H4 (cell line): ENCODE measurements around the gene CIP2A. TPM values are rescaled to one million over a fixed set of nuclear protein-coding genes. Genes with fewer than 3 reads are reported as not detected.

ENCODE experiments used
- DNase-seq: peaks from one replicate; pipeline ENCODE4 v3.0.0-alpha.2; 2015; ENCODE audit warnings: low spot score
- total RNA-seq: library from RNA; depleted of rRNA; stranded (reverse); fragments of >200 nt; shearing (Covaris generic); gene quantifications from 2 replicates; pipeline ENCODE4 v1.2.3, GENCODE V29; 2014

Gene CIP2A
- total RNA-seq, 1 experiment from 2014 or later: 22.3 TPM

DNA sequence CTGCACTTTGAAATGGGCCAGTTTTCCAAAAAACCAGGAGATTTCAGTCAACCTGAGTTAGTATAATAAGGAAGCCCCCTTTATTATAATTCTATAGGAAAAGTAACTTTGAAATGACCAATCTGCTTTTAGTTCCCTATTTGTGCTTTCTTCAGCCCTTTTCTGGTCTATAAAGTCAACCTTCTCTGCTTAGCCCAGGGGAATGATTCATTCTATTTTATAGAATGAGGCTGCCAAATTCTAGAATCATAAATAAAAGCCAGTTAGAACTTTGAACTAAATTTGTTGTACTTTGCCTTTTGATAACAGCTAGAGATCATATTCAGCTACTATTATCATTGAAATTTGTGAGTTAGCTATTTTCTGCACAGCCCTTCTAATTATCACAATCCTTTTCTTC, 24.7 kb downstream of the CIP2A start:
- DNase-seq: no peak

DNA sequence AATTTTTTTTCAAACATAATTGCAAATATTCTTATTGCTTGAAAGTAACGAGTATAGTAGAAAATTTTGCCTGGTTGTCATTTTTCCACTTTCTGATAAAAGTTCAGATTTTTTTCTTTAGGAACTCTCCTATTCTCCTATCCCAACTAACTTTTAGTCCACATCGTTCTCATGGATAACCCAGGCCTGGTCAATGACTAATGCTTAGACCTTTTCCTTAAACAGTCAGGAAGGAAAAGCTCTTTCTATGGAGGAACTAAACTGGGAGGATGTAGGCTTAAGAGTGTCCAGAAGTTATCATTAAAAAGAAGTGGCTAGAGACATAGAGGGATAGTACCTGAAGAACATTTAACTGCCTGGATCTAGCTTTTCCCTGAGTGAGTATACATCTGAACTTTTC, 26.7 kb downstream of the CIP2A start:
- DNase-seq: no peak

GRCh38 chr3:108555966-108556581, 33.2 kb downstream of the CIP2A start:
- no peak for DNase-seq

DNA sequence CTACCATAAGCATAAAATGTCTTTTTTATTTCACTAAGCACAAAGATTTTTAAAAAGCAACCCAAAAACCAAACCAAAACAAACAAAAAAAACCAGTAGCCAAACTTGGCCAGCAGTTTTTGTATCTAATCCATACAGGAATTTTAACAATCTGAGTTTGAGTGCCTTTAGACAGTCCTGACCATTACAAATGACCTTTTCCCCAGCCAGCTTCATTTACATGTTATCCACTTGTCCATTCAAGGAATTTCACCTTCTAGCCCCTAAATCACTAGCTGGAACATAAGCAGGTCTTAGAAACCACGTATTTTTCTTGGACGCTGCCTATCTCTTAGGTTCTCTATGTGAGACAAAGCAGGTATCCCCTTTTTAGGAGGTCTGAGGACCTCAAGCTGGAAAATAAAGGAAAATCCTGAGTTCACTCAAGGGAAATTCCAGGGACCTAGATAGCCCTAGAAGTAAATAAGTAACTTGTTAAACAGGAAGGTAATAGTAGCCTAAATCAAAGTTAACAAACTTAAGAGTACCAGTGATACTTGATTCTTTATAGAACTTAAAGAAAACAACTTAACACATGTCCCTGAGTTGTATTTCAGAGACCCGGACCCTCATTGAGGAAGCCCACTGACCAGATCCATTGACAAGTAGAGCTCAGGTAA, 34.2 kb downstream of the CIP2A start:
- DNase-seq: no peak

DNA sequence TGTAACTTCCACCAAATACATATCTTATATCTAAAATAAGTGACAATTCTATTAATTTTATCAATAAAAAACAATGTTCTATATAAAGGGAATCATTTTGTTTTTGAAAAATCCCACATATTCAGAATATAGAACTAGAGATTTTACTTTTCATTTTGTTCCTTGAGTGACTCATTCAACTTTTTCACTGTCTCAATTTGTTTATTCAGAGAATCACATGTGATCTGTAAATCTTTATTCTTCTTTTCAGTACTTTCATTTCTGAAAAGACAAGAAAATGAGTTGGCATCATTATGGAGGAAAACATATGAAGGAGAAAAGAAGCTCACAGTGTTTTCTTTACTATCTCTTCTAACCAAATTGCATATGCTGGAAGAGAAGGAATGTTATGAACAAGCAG, 35.0 kb downstream of the CIP2A start:
- no peak for DNase-seq

DNA sequence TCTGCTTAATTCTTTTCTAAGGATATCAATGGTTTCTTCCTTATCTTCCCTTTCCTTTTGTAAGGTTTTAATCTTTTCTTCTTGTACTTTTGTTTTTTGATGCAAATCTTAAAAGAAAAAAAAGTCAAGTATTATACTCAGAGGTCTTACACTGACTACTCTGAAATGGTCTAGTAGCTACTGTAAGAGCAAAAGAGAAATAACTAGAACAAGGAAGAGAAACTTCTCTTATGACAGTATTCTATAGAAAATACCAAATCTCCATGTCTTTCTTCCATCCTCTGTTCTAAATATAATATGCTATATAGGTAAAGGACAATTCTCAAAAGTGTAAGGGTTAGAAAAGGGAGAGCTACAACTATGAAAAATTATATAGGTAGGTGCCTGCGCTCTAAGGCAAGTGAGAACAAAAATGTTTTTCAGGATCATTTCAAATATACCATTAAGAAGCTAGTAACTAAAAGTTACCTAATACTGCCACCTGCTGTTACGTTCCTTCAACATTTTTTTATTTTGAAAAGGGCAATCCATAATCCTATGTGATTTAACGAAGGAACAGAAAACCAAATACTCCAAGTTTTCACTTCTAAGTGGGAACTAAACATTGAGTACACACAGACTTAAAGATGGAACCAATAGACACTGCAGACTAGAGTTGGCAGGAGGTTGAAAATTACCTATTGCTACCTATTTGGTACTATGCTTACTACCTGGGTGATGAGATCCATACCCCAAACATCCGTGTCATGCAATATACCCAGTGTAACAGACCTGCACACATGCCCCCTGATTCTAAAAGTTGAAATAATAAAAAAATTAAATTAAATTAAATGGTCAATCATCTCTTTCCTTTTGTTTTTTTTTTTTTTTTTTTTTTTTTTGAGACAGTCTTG, 36.7 kb downstream of the CIP2A start:
- peak; percentile 20 for DNase-seq

DNA sequence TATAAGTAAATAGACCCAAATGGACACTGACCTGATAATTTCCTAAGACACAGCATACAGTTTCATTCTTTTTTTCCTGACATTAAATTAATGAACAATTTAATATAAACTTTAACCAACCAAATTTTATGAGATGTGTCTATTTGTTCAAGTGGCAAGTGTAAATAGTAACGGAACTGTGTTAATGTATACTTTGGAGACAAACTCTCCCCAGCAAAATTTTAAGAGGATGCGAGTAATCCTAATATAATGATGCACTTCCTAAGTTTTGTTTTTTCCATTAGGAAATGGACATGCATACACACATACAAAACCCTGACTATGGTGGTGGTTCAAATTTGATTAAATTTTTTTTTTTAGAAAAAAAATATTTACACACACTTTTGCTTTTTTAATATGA, 40.4 kb downstream of the CIP2A start:
- DNase-seq: no peak

- no peak for DNase-seq
Observed at GRCh38 chr3:108548304-108548703, 40.9 kb downstream of the CIP2A start.

DNA sequence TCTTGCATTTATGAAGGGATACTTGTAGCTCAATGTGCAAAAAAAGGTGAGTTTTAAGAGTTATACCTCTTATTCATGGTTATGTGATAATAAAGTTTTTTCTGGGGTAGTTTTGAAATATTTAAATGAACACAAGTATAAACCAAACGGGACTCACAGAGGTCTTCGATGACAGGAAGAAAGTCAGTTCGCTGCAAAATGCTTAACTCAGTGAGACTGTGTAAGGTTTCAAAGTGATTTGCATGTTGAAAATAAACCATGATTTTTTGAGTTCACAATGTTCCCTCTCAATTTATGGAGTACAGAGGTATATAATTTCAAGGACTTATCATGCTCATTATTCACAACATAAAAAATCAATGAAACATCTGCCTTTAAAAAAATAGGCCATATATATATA, 42.5 kb downstream of the CIP2A start:
- no peak for DNase-seq

DNA sequence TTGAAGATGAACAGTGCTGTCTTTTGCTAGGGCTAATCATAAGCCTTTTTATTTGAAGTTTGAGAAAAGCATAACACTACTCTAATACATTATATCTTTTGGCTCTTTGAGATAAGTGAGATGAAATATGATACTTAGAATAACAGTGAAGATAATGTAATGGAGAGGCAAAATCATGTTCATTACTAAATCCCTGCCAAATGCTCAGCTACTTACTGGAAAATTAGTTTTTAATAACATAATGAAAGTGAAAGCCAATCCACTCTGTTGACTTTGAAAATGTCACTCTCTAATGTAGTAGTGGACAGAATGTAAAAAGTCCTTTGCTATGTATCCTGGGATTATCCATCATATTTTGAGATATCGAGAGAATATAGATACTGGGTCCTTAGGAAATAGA, 43.0 kb downstream of the CIP2A start:
- no peak for DNase-seq

DNA sequence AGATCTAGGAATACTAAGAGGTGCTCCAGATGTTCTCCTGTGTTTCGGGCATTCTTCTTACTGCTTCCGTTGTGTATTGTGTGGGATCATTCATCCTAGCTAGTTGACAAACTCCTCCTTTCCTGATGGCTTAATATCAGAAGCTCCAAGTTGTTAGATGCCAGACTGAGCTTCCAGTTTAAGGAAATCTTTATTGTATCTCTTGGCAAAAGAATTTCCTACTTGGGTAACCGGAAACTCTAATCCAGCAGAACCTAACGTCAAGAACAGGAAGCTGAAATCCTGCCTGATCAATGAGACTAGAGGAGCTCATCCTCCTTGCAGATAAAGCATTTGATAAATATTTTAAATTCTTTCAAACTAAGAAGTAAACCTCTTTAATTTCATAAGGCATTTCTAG, 51.2 kb downstream of the CIP2A start:
- DNase-seq: no peak

DNA sequence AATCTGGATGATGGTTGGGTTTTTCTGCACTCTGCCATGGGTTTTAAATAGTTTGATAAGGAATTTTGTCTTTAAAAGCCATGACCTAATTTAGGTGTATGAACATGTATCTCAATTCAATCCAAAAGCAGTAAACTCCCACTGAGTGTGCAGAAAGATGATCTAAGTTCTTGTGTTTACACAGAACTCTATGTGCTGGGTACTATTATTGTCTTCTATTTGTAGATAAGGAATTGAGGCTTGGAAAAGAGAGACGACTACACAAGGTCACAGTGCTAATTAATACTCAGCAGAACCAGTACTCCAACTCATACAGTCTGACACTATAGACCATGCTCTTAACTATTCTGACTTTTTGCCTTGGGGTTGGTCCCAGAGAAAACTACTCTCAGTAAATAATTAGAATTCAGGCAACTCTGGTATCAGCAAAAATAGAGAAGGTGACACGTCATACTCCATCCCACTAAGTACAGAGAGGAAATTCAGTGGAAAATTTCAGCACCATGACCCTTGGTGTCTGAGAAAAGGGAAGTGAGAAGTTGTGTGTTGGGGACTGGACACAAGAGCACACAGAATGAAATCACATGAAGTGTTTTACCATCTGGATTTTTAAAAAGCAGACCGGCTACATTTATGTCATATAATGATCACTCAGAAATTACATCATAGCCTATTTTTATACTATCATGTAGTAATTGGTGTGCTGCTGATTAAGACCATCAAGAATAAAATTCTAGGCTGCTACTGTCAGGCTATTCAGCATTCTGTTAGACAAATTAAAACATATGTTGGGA, 60.6 kb downstream of the CIP2A start:
- no peak for DNase-seq

DNA sequence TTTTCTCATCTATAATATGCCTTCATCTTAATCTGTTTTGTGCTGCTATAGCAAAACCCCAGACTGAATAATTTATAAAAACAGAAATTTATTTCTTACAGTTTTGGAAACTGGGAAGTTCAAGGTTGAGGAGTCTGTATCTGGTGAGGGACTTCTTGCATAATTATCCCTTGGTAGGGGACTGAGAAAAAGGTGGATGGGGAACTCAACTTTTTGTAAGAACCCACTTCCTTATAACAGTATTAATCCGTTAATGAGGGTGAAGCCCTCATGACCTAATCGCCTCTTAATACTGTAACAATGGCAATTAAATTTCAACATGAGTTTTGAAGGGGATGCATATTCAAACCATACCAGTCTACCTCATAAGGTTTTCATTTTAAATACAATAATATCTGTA, 61.4 kb downstream of the CIP2A start:
- DNase-seq: no peak

- no peak for DNase-seq
Observed at GRCh38 chr3:108527109-108527508, 62.1 kb downstream of the CIP2A start.

GRCh38 chr3:108525971-108526370, 63.3 kb downstream of the CIP2A start:
- no peak for DNase-seq

GRCh38 chr3:108525256-108525655, 64.0 kb downstream of the CIP2A start:
- no peak for DNase-seq

GRCh38 chr3:108524537-108524936, 64.7 kb downstream of the CIP2A start:
- no peak for DNase-seq

DNA sequence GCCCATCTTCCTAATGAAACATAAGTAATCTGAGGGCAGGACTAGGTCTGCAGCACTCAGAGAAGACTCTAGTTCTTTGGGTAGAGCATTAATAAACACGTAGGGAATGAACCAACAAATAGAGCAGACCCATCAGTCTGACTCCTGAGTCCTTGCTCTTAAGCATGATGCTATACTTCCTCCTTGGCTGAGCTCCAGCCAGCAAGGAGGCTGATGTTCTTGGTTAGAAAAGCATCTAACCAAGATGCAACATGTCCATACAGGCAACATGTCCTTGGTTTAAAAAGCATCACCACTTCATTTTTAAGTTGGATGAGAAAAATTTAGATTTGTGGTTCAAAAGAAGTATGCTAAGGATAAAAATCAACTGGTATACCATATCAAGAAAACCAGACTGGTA, 70.3 kb downstream of the CIP2A start:
- no peak for DNase-seq

- DNase-seq: no peak
Observed at GRCh38 chr3:108516881-108517280, 72.4 kb downstream of the CIP2A start.

DNA sequence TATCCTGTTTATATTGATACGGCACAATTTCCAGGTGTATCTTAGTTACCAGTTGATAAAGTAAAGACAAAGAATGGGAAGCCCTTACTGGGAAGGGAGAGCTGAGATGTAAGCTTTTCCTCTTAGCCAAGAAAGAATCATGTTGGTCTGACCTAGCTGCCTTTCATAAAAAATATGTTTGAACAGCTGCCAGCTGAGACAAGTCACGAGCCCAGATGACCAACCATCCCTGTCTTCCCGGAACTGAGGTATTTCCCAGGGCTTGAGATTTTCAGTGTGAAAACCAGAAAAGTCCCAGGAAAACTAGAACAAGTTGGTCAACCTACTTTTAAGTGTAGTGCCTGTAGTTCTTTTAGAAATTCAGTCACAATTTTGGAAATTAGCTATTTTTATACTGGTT, 75.3 kb downstream of the CIP2A start:
- no peak for DNase-seq

- DNase-seq: no peak
Observed at GRCh38 chr3:108512671-108513070, 76.6 kb downstream of the CIP2A start.

DNA sequence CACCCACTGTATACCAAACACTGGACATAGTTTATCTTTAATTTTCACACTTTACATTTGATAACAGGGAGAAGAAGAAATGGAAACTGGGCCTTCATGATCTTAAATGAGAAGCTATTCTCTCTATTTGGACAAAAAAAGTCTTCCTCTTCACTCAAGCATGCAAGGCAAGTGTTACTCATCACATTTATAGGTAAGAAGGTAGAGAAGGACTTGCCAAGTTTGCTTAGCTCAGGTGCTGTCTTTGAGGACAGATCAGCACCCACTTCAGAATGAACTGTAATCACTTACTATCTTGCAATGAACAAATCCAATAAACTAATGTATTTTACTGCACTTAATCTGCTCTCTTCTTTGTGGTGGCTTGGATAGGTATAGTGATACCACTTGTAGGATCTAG, 77.7 kb downstream of the CIP2A start:
- DNase-seq: no peak
